Stimulated activated CD4-positive, alpha-beta T cell treated with anti-CD3 and anti-CD28 coated beads, Interleukin-4, amount 100 ng/mL, for 48 hours (primary cell): ENCODE measurements around the gene USP26.
"Not testable (repeated sequence)": the region's sequence is repeated elsewhere in the genome, so short reads cannot be mapped to it uniquely, and the experiment has no call there.

ENCODE experiments used
- DNase-seq, 2 donors: peaks; one replicate each; pipeline ENCODE4 v3.0.0-alpha.2; 2020; ENCODE audit warnings: low read depth in 2 of 2

Gene USP26

DNA sequence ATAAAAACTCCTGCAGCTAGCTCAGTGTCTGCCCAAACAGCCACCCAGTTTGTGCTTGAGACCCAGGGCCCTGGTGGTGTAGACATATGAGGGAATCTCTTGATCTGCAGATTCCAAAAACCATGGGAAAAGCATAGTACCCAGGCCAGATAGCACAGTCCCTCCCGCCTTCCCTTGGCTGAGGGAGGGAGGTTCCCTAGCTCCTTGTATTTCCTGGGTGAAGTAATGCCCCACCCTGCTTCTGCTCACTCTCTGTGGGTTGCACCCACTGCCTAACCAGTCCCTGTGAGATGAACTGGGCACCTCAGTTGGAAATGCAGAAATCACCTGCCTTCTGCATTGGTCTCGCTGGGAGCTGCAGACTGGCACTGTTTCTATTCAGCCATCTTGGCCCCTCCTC lies 54.6 kb downstream of the USP26 start:
- DNase-seq: no peak

DNA sequence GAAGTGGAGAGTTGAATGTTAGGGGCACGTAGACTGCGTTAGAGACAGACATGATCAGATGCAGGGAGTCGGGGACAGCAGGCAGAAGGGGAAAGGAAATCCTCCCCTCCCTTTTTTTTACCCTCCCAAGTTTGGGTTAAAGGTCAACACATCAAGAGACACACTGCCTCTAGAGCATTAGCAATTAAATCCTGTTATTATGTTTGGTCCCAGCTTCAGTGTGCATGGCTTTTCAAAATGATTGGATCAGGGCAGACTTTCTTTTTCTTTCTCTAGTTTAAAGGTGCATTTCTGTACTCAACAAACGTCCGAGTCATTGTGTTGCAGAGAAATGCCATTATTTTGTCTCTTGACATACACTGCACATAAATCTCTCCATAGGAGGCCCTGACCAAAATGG lies 63.9 kb downstream of the USP26 start:
- no peak for DNase-seq

DNA sequence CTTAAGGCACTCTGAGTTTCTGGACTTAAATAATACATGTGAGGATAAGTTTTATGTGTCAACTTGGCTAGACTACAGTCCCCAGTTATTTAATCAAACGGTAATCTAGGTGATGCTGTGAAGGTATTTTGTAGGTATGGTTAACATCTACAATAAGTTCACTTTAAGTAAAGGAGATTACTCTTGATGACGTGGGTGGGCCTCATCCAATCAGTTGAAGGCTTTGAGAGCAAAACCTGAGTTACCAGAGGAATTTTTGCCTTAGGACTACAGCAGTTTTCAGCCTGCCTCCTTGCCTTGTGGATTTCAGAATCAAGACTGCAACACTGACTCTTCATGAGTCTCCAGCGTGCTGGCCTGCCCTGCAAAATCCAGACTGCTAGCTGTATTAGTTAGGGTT lies 78.7 kb downstream of the USP26 start:
- DNase-seq: no peak

DNA sequence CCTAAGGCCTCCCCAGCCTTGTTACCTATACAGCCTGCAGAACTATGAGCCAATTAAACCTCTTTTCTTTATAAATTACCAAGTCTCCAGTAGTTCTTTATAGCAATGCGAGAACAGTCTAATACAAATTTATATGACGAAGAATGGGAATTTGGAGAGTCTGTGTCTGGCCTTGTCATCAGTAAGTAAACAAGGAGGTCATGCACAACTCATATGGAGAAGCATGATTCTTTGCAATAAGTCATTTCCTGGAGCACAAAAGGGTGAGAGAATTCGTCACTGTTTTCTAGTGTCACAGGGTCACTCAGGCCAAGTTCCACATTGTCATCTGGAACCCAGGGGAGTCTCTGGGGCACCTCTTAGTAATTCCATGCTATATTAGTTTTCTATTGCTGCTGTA lies 89.5 kb downstream of the USP26 start:
- DNase-seq: no peak

DNA sequence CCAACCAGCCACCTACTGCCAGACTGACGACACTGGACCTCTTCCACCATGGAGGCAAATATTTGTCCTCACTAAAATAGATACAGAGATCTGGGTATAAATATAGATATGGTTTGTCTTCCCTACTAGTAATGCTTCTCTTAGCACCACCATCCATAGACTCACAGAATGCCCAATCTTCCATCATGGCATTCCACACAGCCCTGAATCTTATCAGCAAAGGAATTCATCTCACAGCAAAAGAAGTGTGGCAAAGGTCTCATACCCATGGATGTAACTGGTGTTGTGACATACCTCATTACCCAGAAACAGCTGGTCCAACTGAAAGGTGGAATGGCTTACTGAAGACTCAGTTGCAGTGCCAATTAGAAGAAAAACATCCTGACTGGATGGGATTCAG lies 91.3 kb downstream of the USP26 start:
- DNase-seq: no peak

DNA sequence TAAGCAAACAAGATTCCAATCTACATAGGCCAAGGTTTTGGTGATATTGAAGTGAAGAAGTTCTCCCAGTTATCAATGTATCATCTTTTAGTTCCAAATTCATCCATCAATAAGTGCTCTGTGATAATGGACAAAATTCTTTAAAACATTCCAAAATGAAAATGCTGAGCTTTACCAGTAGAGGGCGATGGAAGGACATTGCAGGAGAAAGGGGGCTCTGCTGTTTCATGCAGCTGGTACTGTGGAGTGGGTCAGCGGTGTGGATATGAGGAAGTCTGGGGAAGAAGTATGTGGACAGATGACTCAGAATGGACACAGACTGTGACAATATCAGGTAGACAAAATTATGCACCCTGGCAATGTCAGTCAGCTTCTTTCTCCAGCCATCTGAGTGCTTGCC lies 91.9 kb downstream of the USP26 start:
- DNase-seq: no peak

DNA sequence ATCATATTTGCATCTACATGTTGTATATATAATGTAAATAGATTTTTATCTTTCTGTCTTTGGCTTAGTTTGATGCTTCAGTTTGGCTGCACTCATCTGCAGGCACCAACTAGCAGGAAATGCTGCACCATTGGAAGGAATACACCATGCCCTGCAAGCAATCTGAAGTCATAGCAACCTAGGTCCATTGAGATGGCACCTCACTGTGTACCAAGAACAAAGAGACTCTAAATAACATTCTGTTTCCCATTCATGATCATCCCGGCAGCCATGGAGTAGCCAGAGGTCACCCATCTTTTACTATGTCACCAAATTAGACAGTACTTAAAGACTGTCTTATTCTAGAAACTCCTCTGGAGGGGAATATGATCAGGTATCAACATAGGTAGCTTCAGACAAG lies 97.7 kb downstream of the USP26 start:
- no peak for DNase-seq

DNA sequence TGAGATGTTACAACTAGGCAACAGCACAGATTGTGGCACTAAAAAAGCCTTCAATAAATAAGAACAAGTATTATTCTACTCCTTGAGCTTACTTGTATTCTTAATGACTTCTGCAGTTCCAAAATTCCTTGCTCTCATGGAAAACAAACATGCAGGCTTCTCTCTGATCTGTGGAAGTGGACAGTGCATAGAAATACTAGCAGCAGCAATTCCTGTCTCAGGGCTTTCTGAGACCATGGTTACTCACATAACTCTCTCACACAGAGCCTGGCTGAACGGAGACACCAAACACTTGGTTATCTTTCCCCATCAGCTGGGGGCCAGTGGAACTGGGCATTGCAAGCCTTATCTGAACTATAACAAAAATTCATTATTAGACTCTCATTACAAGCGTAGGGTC lies 106.1 kb downstream of the USP26 start:
- no peak for DNase-seq

DNA sequence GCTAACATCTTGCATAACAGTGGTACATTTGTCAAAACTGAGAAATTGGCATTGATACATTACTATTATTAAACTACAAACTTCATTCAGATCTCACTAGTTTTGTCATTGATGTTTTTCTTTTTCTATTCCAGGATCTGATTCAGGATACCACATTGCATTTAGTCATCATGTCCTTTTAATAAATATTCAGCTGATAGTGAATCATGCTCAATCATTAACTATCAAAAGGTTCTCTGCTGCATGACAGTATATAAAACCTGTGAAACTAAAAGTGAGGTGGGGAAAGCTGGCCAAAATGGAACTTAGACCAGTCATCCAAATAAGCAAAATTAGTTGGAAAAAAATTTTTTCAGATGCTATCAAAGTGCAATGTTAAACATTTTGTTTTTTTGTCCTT lies 110.4 kb downstream of the USP26 start:
- DNase-seq: no peak

DNA sequence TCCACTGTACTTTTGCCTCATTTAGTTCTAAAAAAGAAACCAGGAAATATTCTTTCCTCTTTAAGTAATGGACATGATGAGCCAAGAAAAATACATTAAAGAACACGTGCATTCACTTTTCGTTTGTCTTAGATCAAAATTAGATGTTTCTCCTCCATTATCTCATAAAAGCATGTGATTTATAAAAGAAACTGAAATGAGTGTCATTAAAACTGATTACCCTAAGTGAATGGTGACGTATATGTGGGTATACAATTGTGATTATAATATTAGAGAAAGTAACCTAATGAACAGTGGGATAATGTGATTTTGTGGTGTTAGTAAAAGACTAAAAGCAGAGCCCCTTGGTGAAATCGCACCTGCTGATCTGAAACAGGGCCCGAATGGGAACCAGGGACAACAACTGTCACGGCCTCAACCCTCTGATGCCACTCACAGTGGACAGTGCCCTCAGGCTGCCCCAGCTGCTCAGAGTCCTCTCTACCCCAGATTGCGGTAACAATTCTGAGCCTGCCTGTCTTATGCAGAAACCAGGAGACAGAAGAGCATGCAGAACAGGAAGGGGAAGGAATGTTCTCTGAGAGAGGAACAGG lies 112.8 kb downstream of the USP26 start:
- DNase-seq: no peak

DNA sequence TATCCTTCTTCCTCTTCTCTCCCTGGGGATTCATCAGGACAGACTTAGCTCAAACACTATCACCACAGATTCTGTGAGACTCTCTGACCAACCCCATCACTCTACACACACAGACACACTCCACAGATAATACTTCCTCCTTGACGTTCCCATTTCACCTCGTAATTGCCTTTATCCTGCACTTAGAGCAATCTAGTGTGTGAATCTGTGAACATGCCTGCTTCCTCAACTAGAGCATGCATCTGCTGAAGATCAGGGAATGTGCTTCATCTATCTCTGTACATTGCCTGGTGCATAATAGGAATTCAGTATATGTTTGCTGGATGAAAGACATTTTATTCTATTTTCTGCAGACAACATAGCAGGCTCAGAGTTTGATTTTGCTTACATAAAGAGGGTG lies 113.4 kb downstream of the USP26 start:
- no peak for DNase-seq

DNA sequence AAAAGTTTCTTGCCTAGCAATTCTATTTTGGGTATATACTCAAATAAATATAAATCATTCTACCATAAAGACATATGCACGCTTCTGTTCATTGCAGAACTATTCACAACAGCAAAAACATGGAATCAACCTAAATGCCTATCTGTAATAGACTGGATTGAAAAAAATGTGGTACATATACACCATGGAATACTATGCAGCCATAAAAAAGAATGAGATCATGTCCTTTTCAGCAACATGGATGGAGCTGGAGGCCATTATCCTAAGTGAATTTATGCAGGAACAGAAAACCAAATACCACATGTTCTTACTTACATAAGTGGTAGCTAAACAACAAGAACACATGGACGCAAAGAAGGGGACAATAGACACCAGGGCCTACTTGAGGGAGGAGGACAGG lies 116.9 kb downstream of the USP26 start:
- DNase-seq: not testable (repeated sequence)
